Skin epidermis (tissue), 12 donors: Measurements from ENCODE around the gene PIN4.
"Not testable (repeated sequence)": the region's sequence is repeated elsewhere in the genome, so short reads cannot be mapped to it uniquely, and the experiment has no call there.

ENCODE experiments used
- H3K27ac ChIP-seq, 21 experiments: fragments of 200-600 bp; sonication (generic) in 11 of 21; one replicate each; pipeline ENCODE4 v1.5.0; 2020; ENCODE audit warnings: mild to moderate bottlenecking in 3 of 21, inconsistent platforms in 2 of 21, moderate library complexity in 2 of 21
- H3K4me3 ChIP-seq, 7 experiments: fragments of 200-600 bp; sonication (generic) in 2 of 7; one replicate each; pipeline ENCODE4 v1.5.0; 2020; ENCODE audit warnings: inconsistent platforms in 2 of 7, mild to moderate bottlenecking in 2 of 7, moderate library complexity in 1 of 7

Gene PIN4

GRCh38 chrX:72182924-72183323 lies 1.4 kb downstream of the PIN4 start:
- H3K4me3 ChIP-seq, result no peak overlapping the region
- no peak overlapping the region for H3K27ac ChIP-seq

- no peak overlapping the region for H3K4me3 ChIP-seq
- H3K27ac ChIP-seq, result no peak overlapping the region
Observed at GRCh38 chrX:72201836-72202536, 20.4 kb downstream of the PIN4 start.

GRCh38 chrX:72202792-72203401 lies 21.3 kb downstream of the PIN4 start:
- no peak overlapping the region for H3K4me3 ChIP-seq
- no peak overlapping the region for H3K27ac ChIP-seq

- Histone ChIP-seq H3K4me3 (no peak overlapping the region), H3K27ac (no peak overlapping the region)
Observed at GRCh38 chrX:72203421-72203820, 21.9 kb downstream of the PIN4 start.

- Histone ChIP-seq H3K27ac (no peak overlapping the region), H3K4me3 (no peak overlapping the region)
Observed at GRCh38 chrX:72205706-72206105, 24.1 kb downstream of the PIN4 start.

- no peak overlapping the region for H3K4me3 ChIP-seq
- no peak overlapping the region for H3K27ac ChIP-seq
Observed at GRCh38 chrX:72207366-72207765, 25.8 kb downstream of the PIN4 start.

- no peak overlapping the region for H3K4me3 ChIP-seq
- H3K27ac ChIP-seq, result no peak overlapping the region
Observed at GRCh38 chrX:72208126-72208800, 26.7 kb downstream of the PIN4 start.

- no peak overlapping the region for H3K4me3 ChIP-seq
Observed at GRCh38 chrX:72216973-72217372, 35.4 kb downstream of the PIN4 start.

GRCh38 chrX:72220375-72220774 lies 38.8 kb downstream of the PIN4 start:
- H3K27ac ChIP-seq, H3K4me3 ChIP-seq: not testable (repeated sequence)

More at GRCh38 chrX:72216973-72217372, 35.4 kb downstream of the PIN4 start:
- no peak overlapping the region for H3K27ac ChIP-seq

- Histone ChIP-seq H3K27ac (no peak overlapping the region), H3K4me3 (no peak overlapping the region)
Observed at GRCh38 chrX:72230290-72230689, 48.7 kb downstream of the PIN4 start.

GRCh38 chrX:72236841-72237240 lies 55.3 kb downstream of the PIN4 start:
- H3K4me3 ChIP-seq, result no peak overlapping the region
- H3K27ac ChIP-seq, result no peak overlapping the region

GRCh38 chrX:72238183-72238582 lies 56.6 kb downstream of the PIN4 start:
- Histone ChIP-seq H3K27ac (no peak overlapping the region), H3K4me3 (peak overlapping the region in 4 of 7 experiments; percentile 5 to 34 (median 22))

- Histone ChIP-seq H3K4me3 (peak within 1 kb of the TSS in 6 of 7 experiments; percentile 5 to 34 (median 18)), H3K27ac (peak within 1 kb of the TSS in 2 of 21 experiments; percentile 33 to 58)
Observed at GRCh38 chrX:72238721-72239475, 57.3 kb downstream of the PIN4 start, which contains the start of gene ERCC6L. TSS of gene ERCC6L (minus strand) at chrX:72239027. CDS start at chrX:72238911, 116 bp downstream.

- Histone ChIP-seq H3K4me3 (no peak overlapping the region), H3K27ac (no peak overlapping the region)
Observed at GRCh38 chrX:72240976-72241375, 59.4 kb downstream of the PIN4 start.

- Histone ChIP-seq H3K4me3 (no peak overlapping the region), H3K27ac (no peak overlapping the region)
Observed at GRCh38 chrX:72243472-72243871, 61.9 kb downstream of the PIN4 start.

- Histone ChIP-seq H3K4me3 (no peak overlapping the region), H3K27ac (no peak overlapping the region)
Observed at GRCh38 chrX:72245461-72246089, 64.0 kb downstream of the PIN4 start.

- H3K27ac ChIP-seq, result no peak overlapping the region
- no peak overlapping the region for H3K4me3 ChIP-seq
Observed at GRCh38 chrX:72247206-72247942, 65.8 kb downstream of the PIN4 start.
